Left cardiac atrium (tissue), 4 donors: Measurements from ENCODE around the gene FOXM1. TPM values are rescaled to one million over a fixed set of nuclear protein-coding genes. Genes with fewer than 3 reads are reported as not detected.
A peak's percentile ranks its signal among the peaks of the same experiment; 100 is the strongest.
"Not testable (repeated sequence)": the region's sequence is repeated elsewhere in the genome, so short reads cannot be mapped to it uniquely, and the experiment has no call there.

Experiments
- ATAC-seq, 2 donors: fragments of 200-7000 bp; cut with Tn5 transposase; one replicate each; pipeline ENCODE4 v1.9.1; 2020; ENCODE audit warnings: mild to moderate bottlenecking in 2 of 2, moderate library complexity in 2 of 2
- DNase-seq: peaks from one replicate; pipeline ENCODE4 v3.0.0-alpha.2; 2020
- intact Hi-C, 2 donors: fragments of 100-400 bp; cut with DNase I; formaldehyde crosslinking; loops; one replicate each; pipeline versions ENCODE4 v1.14.1 to v1.15.1; 2022 to 2023
- total RNA-seq, 2 donors: library from RNA; stranded (reverse); fragmentation: NEBNext Ultra II Directional; extraction: Animal tissue kit (Norgen Biotek cat#: 25700); gene quantifications; one replicate each; pipeline ENCODE4 v1.2.1, GENCODE V29; 2021
- donor health status: DM: no; HTN: yes; CAD: no.
- donor health status: DM: no; HTN: yes; CAD: no; lungs with severe emphysema.
- donor health status: DM: yes; HTN: yes; CAD: no.
- donor health status: Dilated cardiomyopathy.

FOXM1 gene
- total RNA-seq, 2 donors from 2014 or later: 0.44 to 3.3 TPM

DNA sequence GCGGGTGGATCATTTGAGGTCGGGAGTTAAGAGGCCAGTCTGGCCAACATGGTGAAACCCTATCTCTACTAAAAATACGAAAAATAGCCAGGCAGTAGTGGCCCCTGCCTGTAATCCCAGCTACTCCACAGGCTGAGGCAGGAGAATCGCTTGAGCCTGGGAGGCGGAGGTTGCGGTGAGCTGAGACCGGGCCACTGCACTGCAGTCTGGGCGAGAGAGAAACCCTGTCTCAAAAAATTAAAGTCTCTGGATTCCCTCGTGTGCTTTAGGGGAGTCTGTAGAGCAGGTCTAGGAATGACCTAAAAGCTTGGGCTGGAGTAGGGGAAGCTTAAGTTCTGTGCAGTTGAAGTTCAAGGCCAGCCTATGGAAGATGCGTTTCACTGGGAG lies 13.0 kb upstream of the FOXM1 start:
- ATAC-seq (no peak), DNase-seq (no peak)
- intact Hi-C loops: no loop called here

- no peak for ATAC-seq
- intact Hi-C loops: loop anchor here in 1 of 2 donors (5.0 kb wide), 2 partner anchors 55 to 150 kb away; no protein-coding TSS in a partner anchor
- DNase-seq: no peak
Measured at GRCh38 chr12:2886768-2887450, 9.9 kb upstream of the FOXM1 start.

DNA sequence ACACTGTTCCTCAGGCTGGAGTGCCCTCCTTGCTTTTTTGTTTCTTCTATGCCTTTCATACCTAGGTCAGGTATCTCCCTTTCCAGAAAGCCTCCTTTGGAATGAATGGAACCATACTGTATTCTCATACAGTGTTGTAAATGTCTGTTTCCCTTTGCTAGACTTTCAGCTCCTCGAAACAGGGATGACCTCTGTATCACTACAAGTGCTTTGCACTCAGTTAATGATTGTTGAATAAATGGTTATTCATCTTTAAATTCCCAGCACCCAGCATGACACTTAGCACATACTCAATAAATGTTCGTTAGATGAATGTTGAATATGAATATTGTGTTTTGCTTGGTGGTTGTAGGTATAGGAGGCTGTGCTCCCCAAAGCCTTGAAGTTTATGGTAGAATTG lies 7.8 kb upstream of the FOXM1 start:
- ATAC-seq (no peak), DNase-seq (no peak)
- intact Hi-C loops: loop anchor here (2.0 to 5.0 kb wide), 4 partner anchors 57 to 152 kb away; no protein-coding TSS in a partner anchor

GRCh38 chr12:2879853-2880252 lies 2.9 kb upstream of the FOXM1 start:
- intact Hi-C loops: no loop called here
- no peak for ATAC-seq
- DNase-seq: no peak

DNA sequence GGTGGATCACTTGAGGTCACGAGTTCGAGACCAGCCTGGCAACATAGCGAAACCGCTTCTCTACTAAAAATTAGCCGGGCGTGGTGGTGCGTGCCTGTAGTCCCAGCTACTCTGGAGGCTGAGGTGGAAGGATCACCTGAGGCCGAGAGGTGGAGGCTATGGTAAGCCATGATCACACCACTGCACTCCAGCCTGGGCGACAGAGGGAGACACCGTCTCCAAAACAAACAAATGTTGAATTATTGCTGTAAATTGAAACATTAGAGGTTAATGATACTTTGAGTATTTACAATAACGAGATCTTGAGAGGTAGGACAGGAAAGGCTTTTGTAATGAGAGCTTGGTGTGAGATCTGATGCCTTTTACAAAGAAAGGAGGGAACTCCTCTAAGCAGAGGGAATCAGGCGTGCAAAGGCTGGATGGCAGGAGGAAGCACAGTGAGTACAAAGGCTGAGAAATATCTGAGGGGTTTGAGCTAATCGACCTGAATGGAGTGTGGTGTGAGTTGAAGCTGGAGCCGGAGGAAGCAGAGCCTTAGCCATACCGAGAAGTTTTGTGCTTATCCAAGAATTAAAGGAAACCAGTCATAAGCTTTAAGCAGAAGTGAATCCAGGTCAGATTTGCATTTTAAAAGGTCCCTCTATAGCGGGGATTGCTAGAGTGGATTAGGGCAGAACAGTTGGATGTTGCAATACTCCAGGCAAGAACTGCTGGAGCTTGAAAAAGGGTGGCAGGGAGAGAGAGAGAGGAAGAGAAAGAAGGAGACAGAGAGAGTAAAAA lies 1.2 kb upstream of the FOXM1 start:
- intact Hi-C loops: no loop called here
- ATAC-seq (peak in 1 of 2 donors; percentile 3), DNase-seq (no peak)

DNA sequence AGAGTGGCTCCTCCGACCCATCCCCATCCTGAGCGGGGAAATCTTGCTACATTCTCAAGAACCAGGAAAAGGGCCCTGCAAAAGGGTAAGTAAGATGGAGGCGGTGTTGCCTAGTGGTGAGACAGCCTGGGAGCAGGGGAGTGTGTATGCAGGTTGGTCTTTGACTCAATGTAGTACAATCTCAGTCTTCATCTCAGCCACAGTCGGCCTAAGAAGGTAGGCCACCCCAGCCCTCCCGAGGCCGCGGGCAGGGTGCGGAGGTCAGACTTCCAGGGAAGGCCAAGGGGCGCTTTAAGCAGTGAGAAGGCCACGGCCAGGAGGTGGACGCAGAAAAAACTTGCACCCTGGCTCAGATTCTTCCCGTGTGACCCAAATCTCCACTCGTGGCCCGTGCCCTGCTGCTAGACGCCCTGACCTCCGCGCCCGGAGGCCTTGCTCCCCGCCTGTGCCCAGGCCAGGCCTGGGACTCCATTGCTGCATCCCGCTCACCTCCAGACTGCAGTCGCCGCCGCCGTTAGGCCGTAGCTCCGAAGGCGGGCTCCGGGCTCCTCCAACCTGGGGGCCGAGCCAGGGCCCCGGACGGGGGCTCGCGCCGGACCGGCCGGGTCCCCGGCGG lies 435 bp downstream of the FOXM1 start:
- peak; percentile 25 for DNase-seq
- peak; percentile 50 to 55 for ATAC-seq
- intact Hi-C loops: no loop called here

- ATAC-seq, intact Hi-C loops, DNase-seq: not testable (repeated sequence)
Measured at GRCh38 chr12:2868986-2869632, 7.9 kb downstream of the FOXM1 start.

GRCh38 chr12:2864198-2864597 lies 12.8 kb downstream of the FOXM1 start:
- intact Hi-C loops: no loop called here
- ATAC-seq (no peak), DNase-seq (no peak)

DNA sequence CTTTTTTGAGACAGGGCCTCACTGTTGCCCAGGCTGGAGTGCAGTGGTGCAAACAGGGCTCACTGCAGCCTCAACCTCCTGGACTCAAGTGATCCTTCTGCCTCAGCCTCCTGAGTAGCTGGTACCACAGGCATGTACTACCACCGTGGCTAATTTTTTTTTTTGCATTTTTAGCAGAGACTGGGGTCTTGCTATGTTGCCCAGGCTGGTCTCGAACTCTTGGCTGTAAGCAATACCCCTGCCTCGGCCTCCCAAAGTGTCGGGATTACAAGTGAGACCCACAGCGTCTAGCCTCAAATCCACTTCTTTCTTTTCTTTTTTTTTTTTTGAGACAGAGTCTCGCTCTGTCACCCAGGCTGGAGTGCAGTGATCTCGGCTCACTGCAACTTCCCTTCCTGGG lies 13.6 kb downstream of the FOXM1 start:
- intact Hi-C loops, ATAC-seq, DNase-seq: not testable (repeated sequence)

DNA sequence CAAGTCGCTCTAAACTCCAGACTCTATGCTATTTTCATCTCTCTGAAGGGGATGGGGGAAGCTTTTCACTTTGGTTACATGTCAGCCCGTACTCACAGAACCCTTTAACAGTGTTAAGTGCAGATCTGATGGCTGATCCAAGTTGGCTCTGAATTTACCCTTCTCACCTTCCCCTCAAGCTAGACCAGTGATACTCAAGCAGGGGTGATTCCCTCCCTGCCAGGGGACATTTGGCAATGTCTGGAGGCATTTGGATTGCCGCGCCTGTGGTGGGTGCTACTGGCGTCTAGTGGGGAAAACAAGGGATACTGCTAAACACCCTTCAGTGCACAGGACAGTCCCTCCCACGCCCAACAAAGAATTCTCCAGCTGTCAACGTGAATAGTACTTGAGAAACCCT lies 14.1 kb downstream of the FOXM1 start:
- intact Hi-C loops: no loop called here
- peak; percentile 65 to 89 for ATAC-seq

DNA sequence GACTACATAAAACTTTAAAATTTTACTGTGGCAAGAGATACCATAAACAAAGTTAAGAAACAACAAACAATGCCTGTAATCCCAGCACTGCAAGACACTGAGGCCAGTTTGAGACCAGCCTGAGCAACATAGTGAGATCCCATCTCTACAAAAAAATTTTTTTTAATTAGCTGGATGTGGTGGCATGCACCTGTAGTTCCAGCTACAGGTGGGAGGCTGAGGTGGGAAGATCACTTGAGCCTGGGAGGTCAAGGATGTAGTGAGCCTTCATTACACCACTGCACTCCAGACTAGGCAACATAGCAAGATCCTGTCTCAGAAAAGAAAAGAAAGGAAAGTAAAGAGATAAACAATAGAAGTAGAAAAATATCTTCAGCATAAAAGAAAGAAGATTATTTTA lies 16.8 kb downstream of the FOXM1 start:
- ATAC-seq (no peak), DNase-seq (no peak)
- intact Hi-C loops: no loop called here

More for the DNA sequence above, 14.1 kb downstream of the FOXM1 start:
- DNase-seq: no peak

DNA sequence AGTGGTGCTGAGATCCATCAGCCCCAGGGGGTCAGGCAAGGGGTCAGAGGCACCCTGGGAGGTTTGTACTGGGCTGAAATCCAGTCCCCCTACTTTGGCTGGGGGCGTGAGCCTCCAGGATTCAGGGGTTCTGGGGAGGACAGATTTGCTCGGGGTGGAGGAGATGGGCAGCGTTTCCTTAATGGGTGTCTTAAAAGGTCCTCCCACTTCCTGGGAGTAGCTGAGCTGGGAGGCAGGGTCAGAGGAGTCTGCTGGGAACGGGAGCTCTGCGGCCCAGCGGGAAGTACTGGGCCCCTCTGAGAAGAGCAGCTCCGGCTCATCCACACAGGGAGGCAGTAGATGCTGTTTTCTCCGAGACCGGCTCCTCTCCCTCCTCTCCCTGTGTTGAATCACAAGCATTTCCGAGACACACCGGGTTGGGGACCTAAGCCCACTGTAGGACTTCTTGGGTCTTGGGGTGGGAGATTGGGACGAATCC lies 18.0 kb downstream of the FOXM1 start:
- intact Hi-C loops: loop anchor here in 1 of 2 donors (10.0 kb wide), 1 partner anchor 176 kb away; no protein-coding TSS in a partner anchor
- DNase-seq (no peak), ATAC-seq (no peak)

DNA sequence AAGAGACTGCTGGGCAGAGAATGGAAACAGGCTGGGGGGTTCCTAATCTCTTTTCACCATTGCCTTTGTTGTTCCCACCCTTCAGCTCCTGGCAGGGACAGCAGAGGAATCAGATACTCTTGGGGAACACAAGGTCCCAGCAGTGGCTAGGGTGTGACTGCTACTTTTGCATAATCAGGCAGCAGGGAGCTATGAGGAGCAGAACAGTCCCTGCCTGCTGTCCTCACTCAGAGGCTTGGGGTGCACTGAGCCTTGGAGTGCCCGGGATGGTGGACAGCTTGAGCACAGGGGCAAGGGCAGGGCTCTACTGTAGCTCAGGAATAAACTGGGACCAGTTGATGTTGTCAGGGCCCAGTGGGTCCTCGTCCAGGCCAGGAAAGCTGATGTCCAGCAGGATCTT lies 18.6 kb downstream of the FOXM1 start:
- no peak for DNase-seq
- peak in 1 of 2 donors; percentile 10 for ATAC-seq
- intact Hi-C loops: loop anchor here in 1 of 2 donors (10.0 kb wide), 1 partner anchor 176 kb away; no protein-coding TSS in a partner anchor

DNA sequence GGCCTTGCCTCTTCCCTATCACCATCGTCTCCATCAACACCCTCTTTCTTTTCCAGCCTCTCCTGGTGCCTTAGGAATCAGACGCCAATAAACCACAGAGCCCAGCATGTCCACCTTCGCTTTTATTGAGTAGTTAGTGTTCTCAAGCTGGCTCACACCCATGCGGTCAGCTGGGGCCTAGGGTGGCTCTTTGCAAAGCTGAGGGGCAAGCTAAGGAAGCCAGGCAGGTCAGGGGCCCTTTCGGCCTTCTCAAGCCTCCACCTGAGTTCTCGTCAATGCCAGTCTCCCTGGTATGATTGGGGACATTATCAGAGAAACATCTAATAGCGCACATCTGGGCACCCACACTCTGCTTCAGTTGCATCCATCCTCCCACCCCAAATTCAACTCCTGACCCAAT lies 19.4 kb downstream of the FOXM1 start:
- DNase-seq (no peak), ATAC-seq (no peak)
- intact Hi-C loops: loop anchor here in 1 of 2 donors (10.0 kb wide), 1 partner anchor 177 kb away; no protein-coding TSS in a partner anchor

- ATAC-seq: no peak
- no peak for DNase-seq
- intact Hi-C loops: loop anchor here in 1 of 2 donors (10.0 kb wide), 1 partner anchor 178 kb away; no protein-coding TSS in a partner anchor
Measured at GRCh38 chr12:2857021-2857431, 19.9 kb downstream of the FOXM1 start, which contains the start of gene TEX52. TSS of gene TEX52 (minus strand) at chr12:2857039. CDS start at chr12:2857026, 13 bp downstream.

GRCh38 chr12:2856051-2856450 lies 20.9 kb downstream of the FOXM1 start:
- ATAC-seq (no peak), DNase-seq (no peak)
- intact Hi-C loops: loop anchor here in 1 of 2 donors (10.0 kb wide), 1 partner anchor 179 kb away; no protein-coding TSS in a partner anchor

DNA sequence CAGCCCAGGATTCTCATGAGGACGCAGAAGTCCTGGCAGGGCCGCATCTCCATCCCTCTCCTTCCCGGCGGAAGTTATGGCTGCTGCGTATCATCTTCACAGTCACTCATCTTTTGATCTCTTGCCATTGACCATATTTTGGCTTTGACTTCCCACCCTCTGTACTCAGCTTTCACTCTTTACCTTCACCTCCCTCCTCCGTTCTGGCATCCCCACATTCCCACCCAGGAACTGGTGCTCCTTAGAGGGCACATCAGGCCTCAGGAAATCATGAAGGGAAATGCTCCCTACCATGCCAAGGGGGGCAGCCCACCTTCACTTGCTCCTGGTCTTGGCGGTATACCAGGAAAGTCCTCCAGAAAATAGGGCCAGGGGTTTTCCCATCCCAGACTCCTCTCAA lies 21.4 kb downstream of the FOXM1 start:
- intact Hi-C loops: loop anchor here in 1 of 2 donors (10.0 kb wide), 1 partner anchor 179 kb away; no protein-coding TSS in a partner anchor

DNA sequence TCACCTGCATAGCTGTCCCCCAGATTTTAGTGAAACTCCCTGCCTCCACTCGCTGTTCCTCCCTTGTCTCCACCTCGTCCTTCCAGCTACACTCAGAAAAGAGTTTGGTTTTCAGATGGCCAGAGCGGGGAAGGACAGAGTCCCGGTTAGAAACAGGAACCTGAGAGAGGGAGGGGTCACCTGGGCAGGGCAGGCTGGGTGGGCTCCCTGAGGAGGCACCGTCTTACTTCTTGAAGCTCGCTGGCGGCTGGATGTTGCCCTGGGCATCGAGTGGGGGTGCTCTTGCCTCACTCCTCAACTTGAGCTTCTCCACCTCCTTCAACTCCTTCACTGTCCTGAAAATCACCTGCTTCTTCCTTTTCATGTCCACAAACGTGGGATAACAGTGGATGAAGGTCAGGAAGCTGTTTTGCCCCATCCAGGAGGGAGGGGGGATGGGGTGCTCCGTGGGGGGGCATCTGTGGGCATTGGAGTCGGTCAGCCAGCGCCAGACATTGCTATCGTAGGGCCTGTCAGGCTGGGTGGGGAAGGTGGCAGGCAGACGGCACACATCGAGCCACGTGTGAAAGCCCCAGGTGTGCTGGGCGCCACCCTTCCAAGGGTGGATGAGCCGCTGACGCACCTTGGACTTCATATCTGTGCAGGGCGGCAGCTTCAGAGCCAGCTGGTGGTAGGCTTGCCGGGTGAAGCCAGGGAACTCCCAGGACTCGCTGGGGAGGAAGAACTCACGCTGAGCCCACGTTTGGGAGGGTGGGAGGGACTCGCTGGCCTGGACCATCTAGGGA lies 22.1 kb downstream of the FOXM1 start:
- intact Hi-C loops: loop anchor here in 1 of 2 donors (10.0 kb wide), 1 partner anchor 180 kb away; no protein-coding TSS in a partner anchor
- ATAC-seq (no peak), DNase-seq (no peak)

More for the DNA sequence above, 21.4 kb downstream of the FOXM1 start:
- DNase-seq (no peak), ATAC-seq (no peak)
